Stimulated activated CD8-positive, alpha-beta memory T cell treated with anti-CD3 and anti-CD28 coated beads, Interleukin-4, amount 100 ng/mL, for 4 hours (primary cell): ENCODE measurements around the gene TACR1.
"Not testable (repeated sequence)": the region's sequence is repeated elsewhere in the genome, so short reads cannot be mapped to it uniquely, and the experiment has no call there.

Source experiments
- DNase-seq, 2 donors: peaks; one replicate each; pipeline ENCODE4 v3.0.0-alpha.2; 2020; ENCODE audit warnings: low read depth in 2 of 2, low spot score in 1 of 2

TACR1 gene

DNA sequence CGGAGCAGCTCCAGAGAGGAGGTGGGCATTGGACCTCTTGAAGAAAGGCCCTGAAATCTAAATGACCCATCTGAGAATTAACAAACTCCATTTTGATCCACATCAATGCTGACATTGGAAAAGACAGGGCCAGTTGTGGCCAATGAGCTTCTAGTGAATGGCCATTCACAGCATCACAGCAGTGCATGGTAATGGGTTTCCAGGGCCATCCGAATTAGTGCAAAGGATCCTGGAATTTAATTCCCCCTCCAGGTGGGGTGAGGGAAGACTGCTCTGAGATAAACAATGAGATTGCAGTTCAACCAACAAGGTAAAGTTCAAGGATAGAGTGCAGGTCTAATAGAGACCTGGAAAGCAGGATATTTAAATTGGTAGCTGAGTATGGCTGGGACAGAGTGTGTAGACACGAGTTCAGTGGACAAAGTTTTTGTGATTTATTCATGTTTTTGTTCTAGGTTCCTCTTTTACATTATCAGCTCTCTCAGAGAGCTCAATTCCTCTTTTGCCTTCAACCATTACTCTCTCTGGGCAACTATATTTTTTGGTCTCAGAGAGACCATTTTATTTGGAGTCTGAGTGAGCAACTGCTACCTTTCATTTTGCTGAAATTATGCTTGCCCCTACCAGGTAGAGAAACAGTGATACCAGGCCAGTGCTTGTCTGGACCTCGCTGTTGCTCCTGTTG, 5.0 kb downstream of the TACR1 start:
- no peak for DNase-seq

DNA sequence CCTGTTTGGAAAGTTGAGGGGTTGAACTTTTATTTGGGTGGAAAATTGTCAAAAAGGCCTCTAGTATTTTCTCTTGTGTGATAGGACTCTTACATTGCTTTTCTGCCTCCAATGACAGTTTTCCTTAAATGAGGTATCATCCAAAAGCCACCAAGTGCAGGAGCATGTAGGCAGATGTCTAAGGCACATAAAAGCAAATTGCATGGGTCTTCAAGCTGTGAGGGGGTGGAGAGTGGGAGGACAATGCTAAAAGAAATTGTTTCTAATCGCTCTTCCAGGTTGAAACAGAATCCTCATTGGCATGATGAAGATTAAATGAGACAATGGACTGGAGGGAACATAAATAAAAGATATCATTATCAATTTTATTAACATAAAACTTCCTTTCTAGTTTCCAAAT, 6.8 kb downstream of the TACR1 start:
- DNase-seq = no peak

- DNase-seq = no peak
These were observed 8.9 kb downstream of the TACR1 start for GRCh38 chr2:75190271-75190990.

- DNase-seq = no peak
These were observed 12.5 kb downstream of the TACR1 start for GRCh38 chr2:75186821-75187220.

DNA sequence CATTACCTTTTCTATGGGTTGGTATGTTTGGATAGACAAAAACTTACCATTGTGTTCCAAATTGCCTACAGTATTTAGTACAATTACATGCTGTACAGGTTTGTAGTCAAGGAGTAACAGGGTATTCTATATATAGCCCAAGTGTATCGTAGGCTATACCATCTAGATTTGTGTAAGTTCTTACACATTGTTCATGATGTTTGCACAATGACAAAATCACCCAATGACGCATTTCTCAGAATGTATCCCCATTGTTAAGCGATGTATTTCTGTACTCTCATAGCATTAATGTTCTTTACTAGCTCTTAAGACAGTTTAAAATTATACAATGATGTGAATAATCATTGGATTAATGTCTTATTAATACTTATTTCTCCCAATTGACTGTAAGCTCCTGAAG, 16.7 kb downstream of the TACR1 start:
- DNase-seq = no peak

- no peak for DNase-seq
These were observed 18.8 kb downstream of the TACR1 start for GRCh38 chr2:75180476-75180875.

GRCh38 chr2:75177427-75177826, 21.9 kb downstream of the TACR1 start:
- DNase-seq = no peak

- no peak for DNase-seq
These were observed 23.9 kb downstream of the TACR1 start for GRCh38 chr2:75175456-75175855.

- no peak for DNase-seq
These were observed 24.3 kb downstream of the TACR1 start for GRCh38 chr2:75174981-75175380.

- no peak for DNase-seq
These were observed 24.8 kb downstream of the TACR1 start for GRCh38 chr2:75174519-75174918.

DNA sequence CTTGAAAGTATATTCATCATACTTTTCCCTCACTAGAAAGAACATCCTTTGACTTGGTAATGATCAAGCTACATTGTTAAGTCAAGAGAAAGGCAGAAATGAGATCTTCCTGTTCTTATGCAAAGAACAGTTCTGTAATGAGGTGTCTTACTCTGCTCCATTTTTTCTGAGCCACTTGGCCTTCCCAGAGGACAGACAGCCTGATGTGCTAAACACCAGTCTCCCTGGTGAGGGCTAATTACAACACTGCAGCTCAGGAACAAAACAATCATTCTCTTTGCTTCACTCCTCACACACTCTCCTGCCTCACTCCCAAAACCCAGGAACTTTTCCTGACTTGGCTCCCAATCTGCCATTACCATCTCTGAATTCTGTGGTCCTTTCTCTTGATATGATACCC, 25.6 kb downstream of the TACR1 start:
- no peak for DNase-seq

DNA sequence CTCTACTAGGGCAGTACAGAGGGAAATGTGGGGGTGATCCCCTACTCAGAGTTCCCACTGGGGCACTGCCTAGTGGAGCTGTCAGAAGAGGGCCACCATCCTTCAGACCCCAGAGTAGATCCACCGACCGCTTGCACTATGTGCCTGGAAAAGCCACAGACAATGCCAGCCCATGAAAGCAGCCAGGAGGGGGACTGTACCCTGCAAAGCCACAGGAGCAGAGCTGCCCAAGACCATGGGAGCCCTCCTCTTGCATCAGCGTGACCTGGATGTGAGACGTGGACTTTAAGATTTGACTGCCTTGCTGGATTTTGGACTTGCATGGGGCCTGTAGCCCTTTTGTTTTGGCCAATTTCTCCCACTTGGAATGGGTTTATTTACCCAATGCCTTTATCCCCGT, 27.9 kb downstream of the TACR1 start:
- not testable (repeated sequence) for DNase-seq

GRCh38 chr2:75170889-75171288, 28.4 kb downstream of the TACR1 start:
- DNase-seq = no peak

GRCh38 chr2:75168186-75168585, 31.1 kb downstream of the TACR1 start:
- no peak for DNase-seq

DNA sequence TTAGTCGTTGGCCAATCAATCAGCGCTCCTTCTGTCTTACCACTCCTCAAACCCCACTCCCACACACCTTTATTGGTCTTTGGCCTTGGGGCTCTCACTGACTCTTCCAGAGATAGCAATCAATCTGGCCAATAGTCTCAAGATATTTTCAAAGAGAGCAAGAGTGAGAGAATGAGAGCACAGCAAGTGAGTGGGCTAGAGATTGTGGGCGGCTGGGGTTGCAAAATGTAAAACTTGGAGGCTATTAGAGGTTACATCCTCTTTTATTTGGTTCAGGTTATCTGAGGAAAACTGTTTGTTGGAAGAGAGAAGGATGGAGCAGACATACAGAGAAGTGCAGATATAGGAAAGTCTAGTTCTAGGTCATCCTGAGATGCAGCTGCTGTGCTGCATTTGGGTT, 32.8 kb downstream of the TACR1 start:
- no peak for DNase-seq

DNA sequence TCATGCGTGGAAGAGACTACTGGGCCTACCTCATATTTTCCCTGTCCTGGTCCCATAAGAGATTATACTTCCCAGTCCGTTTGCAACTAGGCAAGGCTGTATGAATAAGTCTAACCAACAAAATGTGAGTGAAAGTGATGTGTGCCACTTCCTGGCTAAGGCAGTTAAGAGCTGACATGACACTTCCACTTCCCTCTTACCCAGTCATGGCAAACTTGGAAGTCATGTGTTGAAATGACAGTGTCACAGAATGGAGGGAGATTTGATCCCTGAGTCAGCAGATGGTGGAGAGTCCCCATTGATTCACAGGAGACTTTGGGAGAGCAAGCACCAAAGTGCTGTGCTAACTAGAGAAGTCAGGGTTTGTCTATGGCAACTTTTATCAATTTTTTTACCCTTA, 36.4 kb downstream of the TACR1 start:
- DNase-seq = no peak

DNA sequence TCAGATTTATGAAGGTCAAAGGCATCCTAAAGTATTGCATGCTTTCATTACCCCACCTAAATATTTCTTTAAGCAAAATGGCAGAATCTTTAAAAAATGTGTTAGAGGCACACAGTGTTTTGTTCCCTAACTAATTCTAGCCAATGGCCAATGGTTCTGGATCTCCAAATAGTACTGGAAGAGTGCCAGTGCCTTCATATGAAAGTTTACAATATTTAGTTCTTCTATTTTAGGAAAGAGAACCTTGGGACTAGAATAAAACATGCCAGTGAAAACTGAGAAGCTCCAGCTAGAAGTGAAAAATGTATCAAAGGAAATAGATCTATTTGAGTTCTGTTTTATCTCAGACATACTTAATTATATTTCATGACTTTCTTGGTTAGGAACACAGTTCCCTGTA, 37.1 kb downstream of the TACR1 start:
- DNase-seq = no peak

- DNase-seq = no peak
These were observed 41.9 kb downstream of the TACR1 start for GRCh38 chr2:75157435-75157834.

DNA sequence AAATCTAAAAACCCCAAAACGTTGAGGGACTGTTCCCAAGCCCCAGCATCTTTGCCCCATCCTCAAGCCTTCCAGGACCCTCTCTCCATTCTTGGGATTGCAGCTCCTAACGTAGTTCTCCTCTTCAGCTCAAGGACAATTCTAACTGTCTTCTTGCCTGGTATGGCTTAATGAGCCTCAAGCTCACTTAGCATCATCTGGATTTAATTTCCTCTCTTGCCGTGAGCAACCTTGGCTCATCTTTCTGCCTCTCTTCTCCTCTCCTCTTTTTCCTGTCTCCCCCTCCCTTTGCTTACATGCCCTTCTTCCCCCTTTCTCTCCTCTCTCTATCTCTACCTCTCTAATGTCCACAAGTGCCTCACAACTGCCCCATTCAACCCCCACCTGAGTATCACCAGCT, 44.2 kb downstream of the TACR1 start:
- DNase-seq = no peak

DNA sequence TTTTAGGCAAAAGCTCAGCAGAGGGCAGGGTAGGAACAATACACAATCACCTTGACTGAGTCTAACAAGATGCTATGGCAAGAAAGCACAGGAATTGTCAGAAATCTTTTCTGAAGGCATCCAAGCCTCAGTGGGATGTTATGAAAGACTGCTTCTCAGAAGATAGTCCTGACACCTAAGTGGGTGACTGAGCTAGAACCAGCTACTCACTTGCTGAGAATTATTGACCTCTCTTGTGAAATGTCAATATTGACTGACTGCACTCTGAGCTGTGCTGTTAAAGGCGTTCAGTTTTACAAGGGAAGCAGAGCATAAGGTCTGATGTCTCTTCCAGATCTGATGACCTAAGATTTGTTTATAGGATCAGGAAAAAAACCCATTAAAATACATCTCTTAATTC, 46.1 kb downstream of the TACR1 start:
- DNase-seq = no peak

DNA sequence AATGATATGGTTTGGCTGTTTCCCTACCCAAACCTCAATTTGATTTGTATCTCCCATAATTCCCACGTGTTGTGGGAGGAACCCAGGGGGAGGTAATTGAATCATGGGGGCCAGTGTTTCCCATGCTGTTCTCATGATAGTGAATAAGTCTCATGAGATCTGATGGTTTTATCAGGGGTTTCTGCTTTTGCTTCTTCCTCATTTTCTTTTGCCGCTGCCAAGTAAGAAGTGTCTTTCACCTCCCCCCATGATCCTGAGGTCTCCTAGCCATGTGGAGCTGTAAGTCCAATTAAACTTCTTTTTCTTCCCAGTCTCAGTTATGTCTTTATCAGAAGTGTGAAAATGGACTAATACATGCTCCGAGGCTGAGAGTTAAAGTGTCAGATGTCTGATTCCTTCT, 47.1 kb downstream of the TACR1 start:
- DNase-seq = not testable (repeated sequence)

GRCh38 chr2:75147884-75148283, 51.4 kb downstream of the TACR1 start:
- DNase-seq = not testable (repeated sequence)
